Fibroblast of pulmonary artery (primary cell): ENCODE results near the gene ALK.

Experiments
- DNase-seq: peaks from one replicate; pipeline ENCODE4 v3.0.0-alpha.2; 2010; ENCODE audit warnings: low read depth
- H3K4me3 ChIP-seq: replicated peaks from 2 replicates; pipeline ENCODE4 v1.5.1; 2011; ENCODE audit warnings: low read depth, mild to moderate bottlenecking, control low read depth, low read length, moderate library complexity
- CTCF ChIP-seq: IDR thresholded peaks from 2 replicates; pipeline ENCODE4 v1.5.1; 2011; ENCODE audit warnings: mild to moderate bottlenecking, control low read depth, low read length, inconsistent platforms; ENCODE audit errors: missing control alignments

Gene ALK

DNA sequence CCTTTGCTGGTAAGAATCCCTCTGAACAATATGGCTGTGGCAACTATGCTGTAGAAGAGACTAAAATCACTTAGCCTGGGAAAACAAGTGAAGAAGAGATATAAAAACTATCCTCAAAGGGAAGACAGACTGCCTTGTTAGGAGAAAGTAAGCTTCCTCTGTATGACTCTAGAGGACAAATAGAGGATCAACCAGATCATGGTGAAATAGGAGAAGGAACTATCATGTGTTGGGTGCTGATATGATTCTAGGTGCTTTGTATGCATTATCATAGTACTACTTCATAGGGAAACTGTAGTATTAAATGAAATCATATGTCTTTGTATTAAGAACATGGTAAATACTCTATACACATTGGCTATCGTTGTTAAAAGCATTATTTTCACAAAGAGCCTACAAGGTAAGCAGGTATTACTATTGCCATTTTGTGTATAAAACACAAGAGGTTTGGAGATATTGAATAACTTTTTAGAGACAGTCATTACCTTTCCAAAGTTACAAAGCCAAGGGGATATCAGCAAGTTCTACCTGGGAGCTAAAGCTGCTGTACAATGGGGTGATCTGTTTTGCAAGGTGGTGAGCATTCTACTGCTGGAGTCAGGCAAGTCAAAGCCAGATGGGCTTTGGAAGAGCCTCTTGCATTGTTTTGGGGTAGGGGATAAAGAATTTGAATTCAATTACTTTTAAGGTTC, 402.6 kb downstream of the ALK start:
- no peak overlapping the region for H3K4me3 ChIP-seq
- DNase-seq = no peak

GRCh38 chr2:29518010-29518409, 403.4 kb downstream of the ALK start:
- no peak for TF ChIP-seq CTCF
- DNase-seq = no peak
- no peak overlapping the region for H3K4me3 ChIP-seq

More for the DNA sequence above, 402.6 kb downstream of the ALK start:
- no peak for TF ChIP-seq CTCF

DNA sequence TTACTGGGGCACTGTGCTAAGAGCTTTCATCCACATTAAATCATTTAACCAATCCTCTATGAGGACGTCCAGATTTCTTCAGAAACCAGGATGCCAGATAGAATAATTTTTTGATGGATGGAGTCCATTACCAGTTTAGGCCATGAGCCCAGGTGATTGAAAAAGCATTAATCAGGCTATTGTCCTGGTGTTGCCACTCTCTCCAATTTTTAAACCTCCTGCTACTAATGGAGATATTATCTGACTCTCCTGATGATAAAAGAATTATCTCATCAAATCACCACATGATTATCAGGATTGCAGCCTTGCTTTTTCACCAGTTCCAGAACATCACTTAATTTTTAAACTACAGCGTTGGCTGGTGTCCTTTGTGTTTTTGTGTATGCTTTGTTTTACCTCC, 404.0 kb downstream of the ALK start:
- no peak for TF ChIP-seq CTCF
- no peak overlapping the region for H3K4me3 ChIP-seq
- DNase-seq = no peak

- no peak for TF ChIP-seq CTCF
- H3K4me3 ChIP-seq = no peak overlapping the region
- DNase-seq = no peak
Measured at GRCh38 chr2:29516767-29517166, 404.6 kb downstream of the ALK start.

GRCh38 chr2:29509878-29510277, 411.5 kb downstream of the ALK start:
- no peak for DNase-seq
- TF ChIP-seq CTCF = no peak
- H3K4me3 ChIP-seq = no peak overlapping the region

GRCh38 chr2:29509397-29509796, 412.0 kb downstream of the ALK start:
- no peak for DNase-seq
- TF ChIP-seq CTCF = no peak
- no peak overlapping the region for H3K4me3 ChIP-seq

DNA sequence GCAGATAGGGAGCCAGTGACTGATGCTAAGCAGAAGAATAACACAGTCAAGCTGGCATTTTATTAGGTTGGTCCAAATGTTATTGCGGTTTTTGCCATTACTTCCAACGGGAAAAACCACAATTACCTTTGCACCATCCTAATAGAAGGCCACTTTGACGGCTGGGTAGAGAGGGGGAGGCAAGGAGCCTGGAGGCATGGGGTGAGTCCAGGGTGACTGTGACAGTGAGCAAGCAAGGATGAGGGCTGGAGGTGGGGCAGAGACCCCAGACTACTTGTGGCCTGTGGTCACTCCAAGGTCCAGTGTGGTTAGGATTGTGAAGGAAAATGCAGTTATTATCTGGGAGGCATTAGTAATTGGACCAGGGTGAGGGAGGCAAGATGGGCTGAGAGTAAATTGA, 416.6 kb downstream of the ALK start:
- TF ChIP-seq CTCF = no peak
- no peak overlapping the region for H3K4me3 ChIP-seq
- no peak for DNase-seq
